ENCODE data around the gene LRPPRC. TPM values are rescaled to one million over a fixed set of nuclear protein-coding genes. Genes with fewer than 3 reads are reported as not detected.

The LRPPRC gene
- total and polyA plus RNA-seq, 2 experiments from 2014 or later = 163 to 200 TPM

DNA sequence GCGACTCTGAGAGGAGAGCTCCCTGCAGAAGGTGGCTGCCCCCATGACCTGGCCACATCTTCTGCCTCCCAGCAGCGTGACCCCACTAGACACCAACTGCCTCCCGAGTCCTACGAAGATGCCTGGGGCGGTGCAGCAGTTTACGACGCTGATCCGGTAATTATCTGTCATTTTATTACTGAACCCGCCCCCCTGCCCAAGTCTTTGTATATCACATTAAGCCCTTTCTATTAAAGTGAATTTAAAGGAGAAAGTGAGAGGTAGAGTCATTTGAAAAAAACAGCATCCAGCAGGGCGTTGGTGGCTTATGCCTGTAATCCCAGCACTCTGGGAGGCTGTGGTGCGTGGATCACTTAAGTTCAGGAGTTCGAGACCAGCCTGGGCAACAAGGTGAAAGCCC, 123.6 kb downstream of the LRPPRC start:
- no peak for ATAC-seq
- peaks cover 4% of the 10 kb centered on the region for H3K27me3 Mint-ChIP-seq (ENCODE audit: insufficient read depth, low read depth, poor library complexity)

More for the DNA sequence above, 123.6 kb downstream of the LRPPRC start:
- no peaks in the 10 kb centered on the region for H3K36me3 ChIP-seq (ENCODE audit: insufficient read depth)
- H2AFZ ChIP-seq = no peak overlapping the region
- no peak overlapping the region for H3K4me2 ChIP-seq
- H3K4me3 ChIP-seq = no peak overlapping the region
- H3K27me3 ChIP-seq (ENCODE audit: insufficient read depth) = peaks cover 7% of the 10 kb centered on the region; the same call in 1 of the 2 replicates
- H3K9me3 Mint-ChIP-seq = no peaks in the 10 kb centered on the region
- peaks cover 6% of the 10 kb centered on the region for H3K4me1 ChIP-seq (ENCODE audit: insufficient read depth)
- H3K4me1 Mint-ChIP-seq = 0 out of 3 replicates have a peak, but pooled peaks cover 2% of the 10 kb centered on the region
- no peaks in the 10 kb centered on the region for H3F3A ChIP-seq (replicated peaks; ENCODE audit: low read depth)
- no peaks in the 10 kb centered on the region for H4K20me1 ChIP-seq (replicated peaks; ENCODE audit: insufficient read depth)
- H3K79me2 ChIP-seq (replicated peaks; ENCODE audit: insufficient read depth) = no peaks in the 10 kb centered on the region
- DNase-seq (ENCODE audit: low spot score) = no peak
- H3K4me3 Mint-ChIP-seq = no peak overlapping the region
- H3K9me2 ChIP-seq (ENCODE audit: insufficient read depth) = no peaks in the 10 kb centered on the region
- TF ChIP-seq ZNF114 (CRISPR knock-in tag; IDR thresholded peaks at IDR 0.05) = no peak
- no peak for TF ChIP-seq ZNF331 (CRISPR knock-in tag; IDR thresholded peaks at IDR 0.05; ENCODE audit: low read depth)
- TF ChIP-seq CREB1 (CRISPR knock-in tag; IDR thresholded peaks at IDR 0.05; ENCODE audit: low read depth) = no peak
- TF ChIP-seq, protein P1, sequence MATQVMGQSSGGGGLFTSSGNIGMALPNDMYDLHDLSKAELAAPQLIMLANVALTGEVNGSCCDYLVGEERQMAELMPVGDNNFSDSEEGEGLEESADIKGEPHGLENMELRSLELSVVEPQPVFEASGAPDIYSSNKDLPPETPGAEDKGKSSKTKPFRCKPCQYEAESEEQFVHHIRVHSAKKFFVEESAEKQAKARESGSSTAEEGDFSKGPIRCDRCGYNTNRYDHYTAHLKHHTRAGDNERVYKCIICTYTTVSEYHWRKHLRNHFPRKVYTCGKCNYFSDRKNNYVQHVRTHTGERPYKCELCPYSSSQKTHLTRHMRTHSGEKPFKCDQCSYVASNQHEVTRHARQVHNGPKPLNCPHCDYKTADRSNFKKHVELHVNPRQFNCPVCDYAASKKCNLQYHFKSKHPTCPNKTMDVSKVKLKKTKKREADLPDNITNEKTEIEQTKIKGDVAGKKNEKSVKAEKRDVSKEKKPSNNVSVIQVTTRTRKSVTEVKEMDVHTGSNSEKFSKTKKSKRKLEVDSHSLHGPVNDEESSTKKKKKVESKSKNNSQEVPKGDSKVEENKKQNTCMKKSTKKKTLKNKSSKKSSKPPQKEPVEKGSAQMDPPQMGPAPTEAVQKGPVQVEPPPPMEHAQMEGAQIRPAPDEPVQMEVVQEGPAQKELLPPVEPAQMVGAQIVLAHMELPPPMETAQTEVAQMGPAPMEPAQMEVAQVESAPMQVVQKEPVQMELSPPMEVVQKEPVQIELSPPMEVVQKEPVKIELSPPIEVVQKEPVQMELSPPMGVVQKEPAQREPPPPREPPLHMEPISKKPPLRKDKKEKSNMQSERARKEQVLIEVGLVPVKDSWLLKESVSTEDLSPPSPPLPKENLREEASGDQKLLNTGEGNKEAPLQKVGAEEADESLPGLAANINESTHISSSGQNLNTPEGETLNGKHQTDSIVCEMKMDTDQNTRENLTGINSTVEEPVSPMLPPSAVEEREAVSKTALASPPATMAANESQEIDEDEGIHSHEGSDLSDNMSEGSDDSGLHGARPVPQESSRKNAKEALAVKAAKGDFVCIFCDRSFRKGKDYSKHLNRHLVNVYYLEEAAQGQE (IDR thresholded peaks at IDR 0.05; ENCODE audit: unreplicated experiment) = no peak
- TF ChIP-seq EZH2 (IDR thresholded peaks at IDR 0.05; ENCODE audit: low read depth, unreplicated experiment) = no peak
- TF ChIP-seq JUNB (IDR thresholded peaks at IDR 0.05; ENCODE audit: unreplicated experiment) = no peak
- no peak for TF ChIP-seq STAT1 (IDR thresholded peaks at IDR 0.05; ENCODE audit: unreplicated experiment)
- TF ChIP-seq, protein P2, sequence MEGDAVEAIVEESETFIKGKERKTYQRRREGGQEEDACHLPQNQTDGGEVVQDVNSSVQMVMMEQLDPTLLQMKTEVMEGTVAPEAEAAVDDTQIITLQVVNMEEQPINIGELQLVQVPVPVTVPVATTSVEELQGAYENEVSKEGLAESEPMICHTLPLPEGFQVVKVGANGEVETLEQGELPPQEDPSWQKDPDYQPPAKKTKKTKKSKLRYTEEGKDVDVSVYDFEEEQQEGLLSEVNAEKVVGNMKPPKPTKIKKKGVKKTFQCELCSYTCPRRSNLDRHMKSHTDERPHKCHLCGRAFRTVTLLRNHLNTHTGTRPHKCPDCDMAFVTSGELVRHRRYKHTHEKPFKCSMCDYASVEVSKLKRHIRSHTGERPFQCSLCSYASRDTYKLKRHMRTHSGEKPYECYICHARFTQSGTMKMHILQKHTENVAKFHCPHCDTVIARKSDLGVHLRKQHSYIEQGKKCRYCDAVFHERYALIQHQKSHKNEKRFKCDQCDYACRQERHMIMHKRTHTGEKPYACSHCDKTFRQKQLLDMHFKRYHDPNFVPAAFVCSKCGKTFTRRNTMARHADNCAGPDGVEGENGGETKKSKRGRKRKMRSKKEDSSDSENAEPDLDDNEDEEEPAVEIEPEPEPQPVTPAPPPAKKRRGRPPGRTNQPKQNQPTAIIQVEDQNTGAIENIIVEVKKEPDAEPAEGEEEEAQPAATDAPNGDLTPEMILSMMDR (conservative IDR thresholded peaks at IDR 0.05; ENCODE audit: low read depth in 2 of 2) = no peak
- no peak for TF ChIP-seq POLR2AphosphoS5 (IDR thresholded peaks at IDR 0.05; ENCODE audit: low read depth)
- TF ChIP-seq, protein P3, sequence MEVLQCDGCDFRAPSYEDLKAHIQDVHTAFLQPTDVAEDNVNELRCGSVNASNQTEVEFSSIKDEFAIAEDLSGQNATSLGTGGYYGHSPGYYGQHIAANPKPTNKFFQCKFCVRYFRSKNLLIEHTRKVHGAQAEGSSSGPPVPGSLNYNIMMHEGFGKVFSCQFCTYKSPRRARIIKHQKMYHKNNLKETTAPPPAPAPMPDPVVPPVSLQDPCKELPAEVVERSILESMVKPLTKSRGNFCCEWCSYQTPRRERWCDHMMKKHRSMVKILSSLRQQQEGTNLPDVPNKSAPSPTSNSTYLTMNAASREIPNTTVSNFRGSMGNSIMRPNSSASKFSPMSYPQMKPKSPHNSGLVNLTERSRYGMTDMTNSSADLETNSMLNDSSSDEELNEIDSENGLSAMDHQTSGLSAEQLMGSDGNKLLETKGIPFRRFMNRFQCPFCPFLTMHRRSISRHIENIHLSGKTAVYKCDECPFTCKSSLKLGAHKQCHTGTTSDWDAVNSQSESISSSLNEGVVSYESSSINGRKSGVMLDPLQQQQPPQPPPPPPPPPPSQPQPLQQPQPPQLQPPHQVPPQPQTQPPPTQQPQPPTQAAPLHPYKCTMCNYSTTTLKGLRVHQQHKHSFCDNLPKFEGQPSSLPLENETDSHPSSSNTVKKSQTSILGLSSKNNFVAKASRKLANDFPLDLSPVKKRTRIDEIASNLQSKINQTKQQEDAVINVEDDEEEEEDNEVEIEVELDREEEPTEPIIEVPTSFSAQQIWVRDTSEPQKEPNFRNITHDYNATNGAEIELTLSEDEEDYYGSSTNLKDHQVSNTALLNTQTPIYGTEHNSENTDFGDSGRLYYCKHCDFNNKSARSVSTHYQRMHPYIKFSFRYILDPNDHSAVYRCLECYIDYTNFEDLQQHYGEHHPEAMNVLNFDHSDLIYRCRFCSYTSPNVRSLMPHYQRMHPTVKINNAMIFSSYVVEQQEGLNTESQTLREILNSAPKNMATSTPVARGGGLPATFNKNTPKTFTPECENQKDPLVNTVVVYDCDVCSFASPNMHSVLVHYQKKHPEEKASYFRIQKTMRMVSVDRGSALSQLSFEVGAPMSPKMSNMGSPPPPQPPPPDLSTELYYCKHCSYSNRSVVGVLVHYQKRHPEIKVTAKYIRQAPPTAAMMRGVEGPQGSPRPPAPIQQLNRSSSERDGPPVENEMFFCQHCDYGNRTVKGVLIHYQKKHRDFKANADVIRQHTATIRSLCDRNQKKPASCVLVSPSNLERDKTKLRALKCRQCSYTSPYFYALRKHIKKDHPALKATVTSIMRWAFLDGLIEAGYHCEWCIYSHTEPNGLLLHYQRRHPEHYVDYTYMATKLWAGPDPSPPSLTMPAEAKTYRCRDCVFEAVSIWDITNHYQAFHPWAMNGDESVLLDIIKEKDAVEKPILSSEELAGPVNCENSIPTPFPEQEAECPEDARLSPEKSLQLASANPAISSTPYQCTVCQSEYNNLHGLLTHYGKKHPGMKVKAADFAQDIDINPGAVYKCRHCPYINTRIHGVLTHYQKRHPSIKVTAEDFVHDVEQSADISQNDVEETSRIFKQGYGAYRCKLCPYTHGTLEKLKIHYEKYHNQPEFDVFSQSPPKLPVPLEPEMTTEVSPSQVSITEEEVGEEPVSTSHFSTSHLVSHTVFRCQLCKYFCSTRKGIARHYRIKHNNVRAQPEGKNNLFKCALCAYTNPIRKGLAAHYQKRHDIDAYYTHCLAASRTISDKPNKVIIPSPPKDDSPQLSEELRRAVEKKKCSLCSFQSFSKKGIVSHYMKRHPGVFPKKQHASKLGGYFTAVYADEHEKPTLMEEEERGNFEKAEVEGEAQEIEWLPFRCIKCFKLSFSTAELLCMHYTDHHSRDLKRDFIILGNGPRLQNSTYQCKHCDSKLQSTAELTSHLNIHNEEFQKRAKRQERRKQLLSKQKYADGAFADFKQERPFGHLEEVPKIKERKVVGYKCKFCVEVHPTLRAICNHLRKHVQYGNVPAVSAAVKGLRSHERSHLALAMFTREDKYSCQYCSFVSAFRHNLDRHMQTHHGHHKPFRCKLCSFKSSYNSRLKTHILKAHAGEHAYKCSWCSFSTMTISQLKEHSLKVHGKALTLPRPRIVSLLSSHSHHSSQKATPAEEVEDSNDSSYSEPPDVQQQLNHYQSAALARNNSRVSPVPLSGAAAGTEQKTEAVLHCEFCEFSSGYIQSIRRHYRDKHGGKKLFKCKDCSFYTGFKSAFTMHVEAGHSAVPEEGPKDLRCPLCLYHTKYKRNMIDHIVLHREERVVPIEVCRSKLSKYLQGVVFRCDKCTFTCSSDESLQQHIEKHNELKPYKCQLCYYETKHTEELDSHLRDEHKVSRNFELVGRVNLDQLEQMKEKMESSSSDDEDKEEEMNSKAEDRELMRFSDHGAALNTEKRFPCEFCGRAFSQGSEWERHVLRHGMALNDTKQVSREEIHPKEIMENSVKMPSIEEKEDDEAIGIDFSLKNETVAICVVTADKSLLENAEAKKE (CRISPR knock-in tag; IDR thresholded peaks at IDR 0.05) = no peak
- TF ChIP-seq EZH2phosphoT487 (IDR thresholded peaks at IDR 0.05; ENCODE audit: unreplicated experiment) = no peak
- TF ChIP-seq ETS1 (IDR thresholded peaks at IDR 0.05) = no peak
- no peak for TF ChIP-seq NANOG (IDR thresholded peaks at IDR 0.05; ENCODE audit: borderline replicate concordance)
- H3K36me3 Mint-ChIP-seq (ENCODE audit: low read depth) = no peaks in the 10 kb centered on the region
- no peak overlapping the region for H3K27ac ChIP-seq (ENCODE audit: low read depth)
- H3K27ac Mint-ChIP-seq = no peak overlapping the region
